ENCODE measurements around the gene PPARG. TPM values are rescaled to one million over a fixed set of nuclear protein-coding genes. Genes with fewer than 3 reads are reported as not detected.
"Not testable (repeated sequence)": the region's sequence is repeated elsewhere in the genome, so short reads cannot be mapped to it uniquely, and the experiment has no call there.

Gene PPARG
- total RNA-seq, 1 experiment from 2014 or later = 0.79 TPM

DNA sequence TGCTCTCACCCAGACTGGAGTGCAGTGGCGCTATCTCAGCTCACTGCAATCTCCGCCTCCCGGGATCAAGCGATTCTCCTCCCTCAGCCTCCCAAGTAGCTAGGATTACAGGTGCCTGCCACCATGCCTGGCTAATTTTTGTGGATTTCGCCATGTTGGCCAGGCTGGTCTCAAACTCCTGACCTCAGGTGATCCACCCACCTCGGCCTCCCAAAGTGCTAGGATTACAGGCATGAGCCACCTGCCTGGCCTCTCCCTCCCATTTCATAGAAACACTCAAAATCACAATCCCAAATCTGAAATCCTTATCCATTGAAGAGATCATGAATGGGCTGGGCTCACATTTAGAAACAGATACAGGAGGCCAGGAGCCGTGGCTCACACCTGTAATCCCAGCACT lies 180.4 kb downstream of the PPARG start:
- DNase-seq (ENCODE audit: low spot score); H3K27ac Mint-ChIP-seq; H3K27me3 Mint-ChIP-seq (ENCODE audit: low read depth); H3K36me3 Mint-ChIP-seq; H3K4me3 Mint-ChIP-seq; POLR2A ChIA-PET; ATAC-seq; H3K9me3 Mint-ChIP-seq: not testable (repeated sequence)
- CTCF ChIA-PET = interaction anchor here (0.6 to 2.9 kb wide), 5 partner anchors 11 to 294 kb away, joined by 3 to 23 read pairs (median 4); partner anchors contain the start of gene TSEN2
- H3K4me1 Mint-ChIP-seq = peaks cover 13% of the 10 kb centered on the region; the same call in 1 of the 2 replicates

DNA sequence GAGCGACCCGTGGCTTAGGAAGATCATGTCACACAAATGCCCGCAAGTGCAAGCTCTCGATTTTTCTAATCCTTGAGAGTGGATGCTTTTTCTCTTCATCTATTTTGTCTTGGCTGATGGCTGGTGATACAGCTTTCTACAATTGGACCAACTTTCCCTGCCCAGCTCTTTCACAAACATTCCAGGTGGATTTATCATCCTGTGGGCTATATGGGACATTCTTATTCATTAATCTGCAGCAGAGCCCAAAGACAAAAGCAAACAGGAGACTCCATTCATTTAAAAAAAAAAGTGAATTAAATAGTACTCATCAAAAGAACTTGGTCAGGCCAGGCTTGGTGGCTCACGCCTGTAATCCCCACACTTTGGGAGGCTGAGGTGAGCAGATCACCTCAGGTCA lies 181.2 kb downstream of the PPARG start:
- no peaks in the 10 kb centered on the region; the same call in 1 of the 2 replicates for H3K27me3 Mint-ChIP-seq (ENCODE audit: low read depth)
- POLR2A ChIA-PET = no interaction called here
- TF ChIP-seq CTCF (IDR thresholded peaks at IDR 0.05) (no peak), ZNF671 (CRISPR knock-in tag; IDR thresholded peaks at IDR 0.05) (no peak), NFE2L1 (CRISPR knock-in tag; IDR thresholded peaks at IDR 0.05) (no peak), ELF4 (CRISPR knock-in tag; IDR thresholded peaks at IDR 0.05; ENCODE audit: low read depth) (no peak)
- TF ChIP-seq, protein P1, sequence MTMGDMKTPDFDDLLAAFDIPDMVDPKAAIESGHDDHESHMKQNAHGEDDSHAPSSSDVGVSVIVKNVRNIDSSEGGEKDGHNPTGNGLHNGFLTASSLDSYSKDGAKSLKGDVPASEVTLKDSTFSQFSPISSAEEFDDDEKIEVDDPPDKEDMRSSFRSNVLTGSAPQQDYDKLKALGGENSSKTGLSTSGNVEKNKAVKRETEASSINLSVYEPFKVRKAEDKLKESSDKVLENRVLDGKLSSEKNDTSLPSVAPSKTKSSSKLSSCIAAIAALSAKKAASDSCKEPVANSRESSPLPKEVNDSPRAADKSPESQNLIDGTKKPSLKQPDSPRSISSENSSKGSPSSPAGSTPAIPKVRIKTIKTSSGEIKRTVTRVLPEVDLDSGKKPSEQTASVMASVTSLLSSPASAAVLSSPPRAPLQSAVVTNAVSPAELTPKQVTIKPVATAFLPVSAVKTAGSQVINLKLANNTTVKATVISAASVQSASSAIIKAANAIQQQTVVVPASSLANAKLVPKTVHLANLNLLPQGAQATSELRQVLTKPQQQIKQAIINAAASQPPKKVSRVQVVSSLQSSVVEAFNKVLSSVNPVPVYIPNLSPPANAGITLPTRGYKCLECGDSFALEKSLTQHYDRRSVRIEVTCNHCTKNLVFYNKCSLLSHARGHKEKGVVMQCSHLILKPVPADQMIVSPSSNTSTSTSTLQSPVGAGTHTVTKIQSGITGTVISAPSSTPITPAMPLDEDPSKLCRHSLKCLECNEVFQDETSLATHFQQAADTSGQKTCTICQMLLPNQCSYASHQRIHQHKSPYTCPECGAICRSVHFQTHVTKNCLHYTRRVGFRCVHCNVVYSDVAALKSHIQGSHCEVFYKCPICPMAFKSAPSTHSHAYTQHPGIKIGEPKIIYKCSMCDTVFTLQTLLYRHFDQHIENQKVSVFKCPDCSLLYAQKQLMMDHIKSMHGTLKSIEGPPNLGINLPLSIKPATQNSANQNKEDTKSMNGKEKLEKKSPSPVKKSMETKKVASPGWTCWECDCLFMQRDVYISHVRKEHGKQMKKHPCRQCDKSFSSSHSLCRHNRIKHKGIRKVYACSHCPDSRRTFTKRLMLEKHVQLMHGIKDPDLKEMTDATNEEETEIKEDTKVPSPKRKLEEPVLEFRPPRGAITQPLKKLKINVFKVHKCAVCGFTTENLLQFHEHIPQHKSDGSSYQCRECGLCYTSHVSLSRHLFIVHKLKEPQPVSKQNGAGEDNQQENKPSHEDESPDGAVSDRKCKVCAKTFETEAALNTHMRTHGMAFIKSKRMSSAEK (CRISPR knock-in tag; IDR thresholded peaks at IDR 0.05; ENCODE audit: borderline replicate concordance) = no peak
- H3K27ac Mint-ChIP-seq = no peak overlapping the region
- no peak overlapping the region for H3K4me3 Mint-ChIP-seq
- H3K36me3 Mint-ChIP-seq = no peaks in the 10 kb centered on the region
- no peak for ATAC-seq
- no peak for DNase-seq (ENCODE audit: low spot score)
- H3K9me3 Mint-ChIP-seq = no peaks in the 10 kb centered on the region
- peaks cover 13% of the 10 kb centered on the region; the same call in 1 of the 2 replicates for H3K4me1 Mint-ChIP-seq
- CTCF ChIA-PET = interaction anchor here (1.2 to 2.9 kb wide), 2 partner anchors 10 to 295 kb away, joined by 3 to 23 read pairs; no protein-coding TSS in a partner anchor

DNA sequence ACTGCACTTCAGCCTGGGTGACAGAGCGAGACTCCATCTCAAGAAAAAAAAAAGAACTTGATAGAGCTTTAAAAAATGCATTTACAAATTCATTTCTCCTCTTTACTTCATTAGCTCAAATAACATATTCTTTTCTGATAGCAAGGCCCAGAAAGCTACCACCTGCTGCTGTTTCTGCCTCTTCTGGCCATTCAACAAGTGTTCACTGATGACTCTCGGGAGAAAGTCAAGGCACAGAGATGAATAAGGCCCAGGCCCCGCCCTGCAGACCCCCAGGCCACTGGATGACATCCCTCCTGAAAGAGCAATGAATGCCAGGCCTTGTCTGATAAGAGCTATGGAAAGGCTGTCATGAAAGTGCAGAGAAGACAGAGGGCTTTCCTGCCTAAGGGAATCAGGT lies 181.8 kb downstream of the PPARG start:
- Mint-ChIP-seq H3K36me3 (no peaks in the 10 kb centered on the region), H3K27me3 (ENCODE audit: low read depth) (no peaks in the 10 kb centered on the region; the same call in 1 of the 2 replicates), H3K27ac (no peak overlapping the region), H3K4me3 (no peak overlapping the region), H3K9me3 (no peaks in the 10 kb centered on the region), H3K4me1 (peaks cover 13% of the 10 kb centered on the region; the same call in 1 of the 2 replicates)
- ATAC-seq = no peak
- DNase-seq (ENCODE audit: low spot score) = no peak
- CTCF ChIA-PET = interaction anchor here (1.0 to 2.9 kb wide), 2 partner anchors 9 to 12 kb away, joined by 3 to 23 read pairs; no protein-coding TSS in a partner anchor
- POLR2A ChIA-PET = interaction anchor here (0.5 kb wide), 1 partner anchor 209 kb away, joined by 3 read pairs; no protein-coding TSS in a partner anchor
- TF ChIP-seq SMAD3 (CRISPR knock-in tag; IDR thresholded peaks at IDR 0.05; ENCODE audit: borderline replicate concordance) (no peak), TCF7 (CRISPR knock-in tag; IDR thresholded peaks at IDR 0.05; ENCODE audit: low read depth) (no peak), AFF4 (CRISPR knock-in tag; IDR thresholded peaks at IDR 0.05; ENCODE audit: borderline replicate concordance) (no peak), SMAD4 (CRISPR knock-in tag; IDR thresholded peaks at IDR 0.05) (no peak), NFE2L1 (CRISPR knock-in tag; IDR thresholded peaks at IDR 0.05) (no peak), ESRRA (CRISPR knock-in tag; IDR thresholded peaks at IDR 0.05; ENCODE audit: borderline replicate concordance) (no peak), JUN (CRISPR knock-in tag; IDR thresholded peaks at IDR 0.05) (no peak), JAZF1 (CRISPR knock-in tag; IDR thresholded peaks at IDR 0.05) (no peak), ZBTB43 (CRISPR knock-in tag; IDR thresholded peaks at IDR 0.05) (no peak)
- TF ChIP-seq, protein P2, sequence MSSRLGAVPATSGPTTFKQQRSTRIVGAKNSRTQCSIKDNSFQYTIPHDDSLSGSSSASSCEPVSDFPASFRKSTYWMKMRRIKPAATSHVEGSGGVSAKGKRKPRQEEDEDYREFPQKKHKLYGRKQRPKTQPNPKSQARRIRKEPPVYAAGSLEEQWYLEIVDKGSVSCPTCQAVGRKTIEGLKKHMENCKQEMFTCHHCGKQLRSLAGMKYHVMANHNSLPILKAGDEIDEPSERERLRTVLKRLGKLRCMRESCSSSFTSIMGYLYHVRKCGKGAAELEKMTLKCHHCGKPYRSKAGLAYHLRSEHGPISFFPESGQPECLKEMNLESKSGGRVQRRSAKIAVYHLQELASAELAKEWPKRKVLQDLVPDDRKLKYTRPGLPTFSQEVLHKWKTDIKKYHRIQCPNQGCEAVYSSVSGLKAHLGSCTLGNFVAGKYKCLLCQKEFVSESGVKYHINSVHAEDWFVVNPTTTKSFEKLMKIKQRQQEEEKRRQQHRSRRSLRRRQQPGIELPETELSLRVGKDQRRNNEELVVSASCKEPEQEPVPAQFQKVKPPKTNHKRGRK (CRISPR knock-in tag; IDR thresholded peaks at IDR 0.05; ENCODE audit: borderline replicate concordance) = no peak
- TF ChIP-seq, protein P3, sequence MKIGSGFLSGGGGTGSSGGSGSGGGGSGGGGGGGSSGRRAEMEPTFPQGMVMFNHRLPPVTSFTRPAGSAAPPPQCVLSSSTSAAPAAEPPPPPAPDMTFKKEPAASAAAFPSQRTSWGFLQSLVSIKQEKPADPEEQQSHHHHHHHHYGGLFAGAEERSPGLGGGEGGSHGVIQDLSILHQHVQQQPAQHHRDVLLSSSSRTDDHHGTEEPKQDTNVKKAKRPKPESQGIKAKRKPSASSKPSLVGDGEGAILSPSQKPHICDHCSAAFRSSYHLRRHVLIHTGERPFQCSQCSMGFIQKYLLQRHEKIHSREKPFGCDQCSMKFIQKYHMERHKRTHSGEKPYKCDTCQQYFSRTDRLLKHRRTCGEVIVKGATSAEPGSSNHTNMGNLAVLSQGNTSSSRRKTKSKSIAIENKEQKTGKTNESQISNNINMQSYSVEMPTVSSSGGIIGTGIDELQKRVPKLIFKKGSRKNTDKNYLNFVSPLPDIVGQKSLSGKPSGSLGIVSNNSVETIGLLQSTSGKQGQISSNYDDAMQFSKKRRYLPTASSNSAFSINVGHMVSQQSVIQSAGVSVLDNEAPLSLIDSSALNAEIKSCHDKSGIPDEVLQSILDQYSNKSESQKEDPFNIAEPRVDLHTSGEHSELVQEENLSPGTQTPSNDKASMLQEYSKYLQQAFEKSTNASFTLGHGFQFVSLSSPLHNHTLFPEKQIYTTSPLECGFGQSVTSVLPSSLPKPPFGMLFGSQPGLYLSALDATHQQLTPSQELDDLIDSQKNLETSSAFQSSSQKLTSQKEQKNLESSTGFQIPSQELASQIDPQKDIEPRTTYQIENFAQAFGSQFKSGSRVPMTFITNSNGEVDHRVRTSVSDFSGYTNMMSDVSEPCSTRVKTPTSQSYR (CRISPR knock-in tag; IDR thresholded peaks at IDR 0.05) = no peak
